Measurements from ENCODE around the gene BRPF3.

Gene BRPF3

DNA sequence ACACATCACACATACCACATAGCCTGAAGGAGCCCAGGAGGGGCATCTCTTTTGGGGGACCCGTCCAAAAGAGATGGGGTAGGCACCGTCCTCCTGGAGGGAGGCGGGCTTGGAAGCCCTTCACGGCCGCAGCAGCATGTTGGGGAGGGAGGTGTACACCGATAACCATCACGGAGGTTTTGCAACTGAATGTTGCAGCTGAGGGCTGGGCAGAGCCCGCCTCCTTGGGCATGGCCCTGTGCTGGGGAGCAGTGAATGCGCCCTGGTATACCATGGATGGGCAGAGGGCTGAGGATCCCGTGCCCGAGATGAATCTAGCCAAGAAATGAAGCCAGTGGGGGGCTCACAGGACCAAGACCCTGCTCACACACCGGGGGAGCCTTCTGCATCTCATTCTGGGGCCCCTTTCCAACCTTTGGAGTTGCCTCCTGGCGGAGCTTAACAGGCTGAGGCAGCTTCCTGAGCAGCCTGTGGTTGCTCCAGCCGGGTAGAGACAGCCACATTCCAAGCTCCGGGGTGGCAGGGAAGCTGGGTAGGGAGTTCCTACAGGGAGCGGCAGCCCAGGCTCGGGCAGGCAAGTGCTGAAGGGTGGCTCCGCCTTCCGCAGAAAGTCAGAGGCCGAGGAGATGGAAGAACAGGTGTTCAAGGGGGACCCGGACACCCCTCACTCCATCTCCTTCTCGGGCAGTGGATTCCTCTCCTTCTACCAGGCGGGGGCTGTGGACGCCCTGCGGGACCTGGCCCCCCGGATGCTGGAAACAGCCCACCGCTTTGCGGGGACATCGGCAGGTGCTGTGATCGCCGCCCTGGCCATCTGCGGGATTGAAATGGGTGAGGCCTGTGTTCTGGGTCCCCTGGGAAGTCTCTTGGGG is 73.5 kb downstream of the BRPF3 start, which contains the start of gene PNPLA1 (continued):
- TF ChIP-seq, protein P1, sequence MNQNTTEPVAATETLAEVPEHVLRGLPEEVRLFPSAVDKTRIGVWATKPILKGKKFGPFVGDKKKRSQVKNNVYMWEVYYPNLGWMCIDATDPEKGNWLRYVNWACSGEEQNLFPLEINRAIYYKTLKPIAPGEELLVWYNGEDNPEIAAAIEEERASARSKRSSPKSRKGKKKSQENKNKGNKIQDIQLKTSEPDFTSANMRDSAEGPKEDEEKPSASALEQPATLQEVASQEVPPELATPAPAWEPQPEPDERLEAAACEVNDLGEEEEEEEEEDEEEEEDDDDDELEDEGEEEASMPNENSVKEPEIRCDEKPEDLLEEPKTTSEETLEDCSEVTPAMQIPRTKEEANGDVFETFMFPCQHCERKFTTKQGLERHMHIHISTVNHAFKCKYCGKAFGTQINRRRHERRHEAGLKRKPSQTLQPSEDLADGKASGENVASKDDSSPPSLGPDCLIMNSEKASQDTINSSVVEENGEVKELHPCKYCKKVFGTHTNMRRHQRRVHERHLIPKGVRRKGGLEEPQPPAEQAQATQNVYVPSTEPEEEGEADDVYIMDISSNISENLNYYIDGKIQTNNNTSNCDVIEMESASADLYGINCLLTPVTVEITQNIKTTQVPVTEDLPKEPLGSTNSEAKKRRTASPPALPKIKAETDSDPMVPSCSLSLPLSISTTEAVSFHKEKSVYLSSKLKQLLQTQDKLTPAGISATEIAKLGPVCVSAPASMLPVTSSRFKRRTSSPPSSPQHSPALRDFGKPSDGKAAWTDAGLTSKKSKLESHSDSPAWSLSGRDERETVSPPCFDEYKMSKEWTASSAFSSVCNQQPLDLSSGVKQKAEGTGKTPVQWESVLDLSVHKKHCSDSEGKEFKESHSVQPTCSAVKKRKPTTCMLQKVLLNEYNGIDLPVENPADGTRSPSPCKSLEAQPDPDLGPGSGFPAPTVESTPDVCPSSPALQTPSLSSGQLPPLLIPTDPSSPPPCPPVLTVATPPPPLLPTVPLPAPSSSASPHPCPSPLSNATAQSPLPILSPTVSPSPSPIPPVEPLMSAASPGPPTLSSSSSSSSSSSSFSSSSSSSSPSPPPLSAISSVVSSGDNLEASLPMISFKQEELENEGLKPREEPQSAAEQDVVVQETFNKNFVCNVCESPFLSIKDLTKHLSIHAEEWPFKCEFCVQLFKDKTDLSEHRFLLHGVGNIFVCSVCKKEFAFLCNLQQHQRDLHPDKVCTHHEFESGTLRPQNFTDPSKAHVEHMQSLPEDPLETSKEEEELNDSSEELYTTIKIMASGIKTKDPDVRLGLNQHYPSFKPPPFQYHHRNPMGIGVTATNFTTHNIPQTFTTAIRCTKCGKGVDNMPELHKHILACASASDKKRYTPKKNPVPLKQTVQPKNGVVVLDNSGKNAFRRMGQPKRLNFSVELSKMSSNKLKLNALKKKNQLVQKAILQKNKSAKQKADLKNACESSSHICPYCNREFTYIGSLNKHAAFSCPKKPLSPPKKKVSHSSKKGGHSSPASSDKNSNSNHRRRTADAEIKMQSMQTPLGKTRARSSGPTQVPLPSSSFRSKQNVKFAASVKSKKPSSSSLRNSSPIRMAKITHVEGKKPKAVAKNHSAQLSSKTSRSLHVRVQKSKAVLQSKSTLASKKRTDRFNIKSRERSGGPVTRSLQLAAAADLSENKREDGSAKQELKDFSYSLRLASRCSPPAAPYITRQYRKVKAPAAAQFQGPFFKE (tag by site-specific recombination; IDR thresholded peaks at IDR 0.05; ENCODE audit: borderline replicate concordance): no peak
- TF ChIP-seq OVOL3 (tag by site-specific recombination; IDR thresholded peaks at IDR 0.05) (no peak), GFI1B (tag by site-specific recombination; IDR thresholded peaks at IDR 0.05) (no peak), MEIS1 (CRISPR knock-in tag; IDR thresholded peaks at IDR 0.05; ENCODE audit: borderline replicate concordance) (no peak), KLF10 (tag by site-specific recombination; IDR thresholded peaks at IDR 0.05) (no peak), ZNF223 (tag by site-specific recombination; IDR thresholded peaks at IDR 0.05) (no peak)
- TF ChIP-seq, protein P2, sequence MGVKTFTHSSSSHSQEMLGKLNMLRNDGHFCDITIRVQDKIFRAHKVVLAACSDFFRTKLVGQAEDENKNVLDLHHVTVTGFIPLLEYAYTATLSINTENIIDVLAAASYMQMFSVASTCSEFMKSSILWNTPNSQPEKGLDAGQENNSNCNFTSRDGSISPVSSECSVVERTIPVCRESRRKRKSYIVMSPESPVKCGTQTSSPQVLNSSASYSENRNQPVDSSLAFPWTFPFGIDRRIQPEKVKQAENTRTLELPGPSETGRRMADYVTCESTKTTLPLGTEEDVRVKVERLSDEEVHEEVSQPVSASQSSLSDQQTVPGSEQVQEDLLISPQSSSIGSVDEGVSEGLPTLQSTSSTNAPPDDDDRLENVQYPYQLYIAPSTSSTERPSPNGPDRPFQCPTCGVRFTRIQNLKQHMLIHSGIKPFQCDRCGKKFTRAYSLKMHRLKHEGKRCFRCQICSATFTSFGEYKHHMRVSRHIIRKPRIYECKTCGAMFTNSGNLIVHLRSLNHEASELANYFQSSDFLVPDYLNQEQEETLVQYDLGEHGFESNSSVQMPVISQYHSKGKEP (tag by site-specific recombination; IDR thresholded peaks at IDR 0.05): no peak
- TF ChIP-seq, protein P3, sequence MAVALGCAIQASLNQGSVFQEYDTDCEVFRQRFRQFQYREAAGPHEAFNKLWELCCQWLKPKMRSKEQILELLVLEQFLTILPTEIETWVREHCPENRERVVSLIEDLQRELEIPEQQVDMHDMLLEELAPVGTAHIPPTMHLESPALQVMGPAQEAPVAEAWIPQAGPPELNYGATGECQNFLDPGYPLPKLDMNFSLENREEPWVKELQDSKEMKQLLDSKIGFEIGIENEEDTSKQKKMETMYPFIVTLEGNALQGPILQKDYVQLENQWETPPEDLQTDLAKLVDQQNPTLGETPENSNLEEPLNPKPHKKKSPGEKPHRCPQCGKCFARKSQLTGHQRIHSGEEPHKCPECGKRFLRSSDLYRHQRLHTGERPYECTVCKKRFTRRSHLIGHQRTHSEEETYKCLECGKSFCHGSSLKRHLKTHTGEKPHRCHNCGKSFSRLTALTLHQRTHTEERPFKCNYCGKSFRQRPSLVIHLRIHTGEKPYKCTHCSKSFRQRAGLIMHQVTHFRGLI (tag by site-specific recombination; IDR thresholded peaks at IDR 0.05): no peak

DNA sequence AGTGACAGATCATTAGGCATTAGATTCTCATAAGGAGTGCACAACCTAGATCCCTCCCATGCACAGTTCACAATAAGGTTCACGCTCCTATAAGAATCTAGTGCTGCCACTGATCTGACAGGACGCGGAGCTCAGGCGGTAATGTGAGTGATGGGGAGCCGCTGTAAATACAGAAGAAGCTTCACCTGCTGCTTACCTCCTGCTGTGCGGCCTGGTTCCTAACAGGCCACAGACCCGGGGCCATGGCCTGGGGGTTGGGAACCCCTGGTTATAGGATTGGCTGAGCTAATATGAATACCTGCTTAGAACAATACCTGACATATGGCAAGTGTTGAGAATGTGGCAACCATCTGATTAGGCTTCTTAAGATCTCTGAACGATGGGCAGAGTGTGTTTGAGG is 75.7 kb downstream of the BRPF3 start:
- H3K9me3 ChIP-seq (ENCODE audit: control insufficient read depth, insufficient read depth, low read depth, low read length): no peaks in the 10 kb centered on the region
- ChIA-PET CTCF (interaction anchor here (0.6 to 2.3 kb wide), 5 partner anchors 17 to 512 kb away, joined by 3 to 7 read pairs (median 4); no protein-coding TSS in a partner anchor), POLR2A (no interaction called here)
- H3K36me3 ChIP-seq (ENCODE audit: control insufficient read depth in 2 of 2, insufficient read depth in 1 of 2, low read length in 2 of 2): no peaks in the 10 kb centered on the region
- no peak overlapping the region for H3K27ac ChIP-seq (ENCODE audit: extremely low read depth, low read depth, low read length)
- H3K4me3 ChIP-seq (ENCODE audit: low read depth, low read length): no peak overlapping the region
- TF ChIP-seq, protein P4, sequence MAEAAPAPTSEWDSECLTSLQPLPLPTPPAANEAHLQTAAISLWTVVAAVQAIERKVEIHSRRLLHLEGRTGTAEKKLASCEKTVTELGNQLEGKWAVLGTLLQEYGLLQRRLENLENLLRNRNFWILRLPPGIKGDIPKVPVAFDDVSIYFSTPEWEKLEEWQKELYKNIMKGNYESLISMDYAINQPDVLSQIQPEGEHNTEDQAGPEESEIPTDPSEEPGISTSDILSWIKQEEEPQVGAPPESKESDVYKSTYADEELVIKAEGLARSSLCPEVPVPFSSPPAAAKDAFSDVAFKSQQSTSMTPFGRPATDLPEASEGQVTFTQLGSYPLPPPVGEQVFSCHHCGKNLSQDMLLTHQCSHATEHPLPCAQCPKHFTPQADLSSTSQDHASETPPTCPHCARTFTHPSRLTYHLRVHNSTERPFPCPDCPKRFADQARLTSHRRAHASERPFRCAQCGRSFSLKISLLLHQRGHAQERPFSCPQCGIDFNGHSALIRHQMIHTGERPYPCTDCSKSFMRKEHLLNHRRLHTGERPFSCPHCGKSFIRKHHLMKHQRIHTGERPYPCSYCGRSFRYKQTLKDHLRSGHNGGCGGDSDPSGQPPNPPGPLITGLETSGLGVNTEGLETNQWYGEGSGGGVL (tag by site-specific recombination; IDR thresholded peaks at IDR 0.05): no peak
- TF ChIP-seq ZNF555 (tag by site-specific recombination; conservative IDR thresholded peaks at IDR 0.05) (no peak), ZBTB21 (tag by site-specific recombination; IDR thresholded peaks at IDR 0.05) (no peak), ZNF558 (tag by site-specific recombination; IDR thresholded peaks at IDR 0.05) (no peak), ZFP37 (tag by site-specific recombination; IDR thresholded peaks at IDR 0.05) (no peak), ZNF626 (tag by site-specific recombination; IDR thresholded peaks at IDR 0.05) (no peak), ZNF792 (tag by site-specific recombination; IDR thresholded peaks at IDR 0.05) (no peak), ZFP41 (tag by site-specific recombination; IDR thresholded peaks at IDR 0.05; ENCODE audit: borderline replicate concordance) (no peak), MYNN (tag by site-specific recombination; IDR thresholded peaks at IDR 0.05; ENCODE audit: borderline replicate concordance) (no peak), ZNF10 (tag by site-specific recombination; IDR thresholded peaks at IDR 0.05) (no peak), ZNF423 (tag by site-specific recombination; IDR thresholded peaks at IDR 0.05) (no peak)
- no peaks in the 10 kb centered on the region for H3K4me1 ChIP-seq (ENCODE audit: control insufficient read depth, insufficient read depth, low read length)

All from HEK293 (cell line).